ENCODE measurements around the gene NFILZ.

- TF ChIP-seq CTCF (conservative IDR thresholded peaks at IDR 0.05 in 1 of 2, IDR thresholded peaks at IDR 0.05 in 1 of 2; ENCODE audit: extremely low read depth in 1 of 2, insufficient read depth in 1 of 2, low read depth in 1 of 2, low read length in 2 of 2) (no peak), EZH2 (IDR thresholded peaks at IDR 0.05; ENCODE audit: borderline replicate concordance, low read length) (no peak)
These were observed 36.5 kb downstream of the NFILZ start for GRCh38 chr19:8666814-8667405.
